HepG2 (cell line): ENCODE measurements around the gene NAT9. TPM values are rescaled to one million over a fixed set of nuclear protein-coding genes. Genes with fewer than 3 reads are reported as not detected.
A peak's percentile ranks its signal among the peaks of the same experiment; 100 is the strongest.

Source experiments
- HOXA9 ChIP-seq: sonication (generic); formaldehyde crosslinking; IDR thresholded peaks from 2 replicates; pipeline ENCODE4 v1.8.1; 2022; ENCODE audit warnings: missing genetic modification reagents, mild to moderate bottlenecking, moderate library complexity, borderline replicate concordance
- MED1 ChIP-seq: sonication (generic); formaldehyde crosslinking; IDR thresholded peaks from 2 replicates; pipeline ENCODE4 v1.4.0; 2020; ENCODE audit warnings: missing genetic modification reagents
- MEIS2 ChIP-seq: sonication (generic); formaldehyde crosslinking; IDR thresholded peaks from 2 replicates; pipeline ENCODE4 v1.9.0; 2021; ENCODE audit warnings: mild to moderate bottlenecking, missing genetic modification reagents
- NFATC3 ChIP-seq: sonication (generic); formaldehyde crosslinking; IDR thresholded peaks from 2 replicates; pipeline ENCODE4 v1.5.1; 2020; ENCODE audit warnings: mild to moderate bottlenecking, missing genetic modification reagents
- NFYC ChIP-seq: IDR thresholded peaks from 2 replicates; pipeline ENCODE4 v1.6.1; 2016; ENCODE audit warnings: missing genetic modification reagents, missing compliant biosample characterization
- PAXIP1 ChIP-seq: sonication (generic); formaldehyde crosslinking; conservative IDR thresholded peaks from 2 replicates; pipeline ENCODE4 v1.4.0; 2020; ENCODE audit warnings: mild to moderate bottlenecking, missing genetic modification reagents, moderate library complexity
- RAD51 ChIP-seq: fragments of 450-650 bp; IDR thresholded peaks from 2 replicates; pipeline ENCODE4 v1.6.1; 2016; ENCODE audit warnings: borderline replicate concordance
- SYNCRIP ChIP-seq: fragments of 200-400 bp; formaldehyde crosslinking; IDR thresholded peaks from 2 replicates; pipeline ENCODE4 v1.6.1; 2018; ENCODE audit warnings: mild to moderate bottlenecking, low read depth, low read length; ENCODE audit not compliant: insufficient read depth
- TAF1 ChIP-seq: sonication (generic); formaldehyde crosslinking; IDR thresholded peaks from 2 replicates; pipeline ENCODE4 v1.4.0; 2020; ENCODE audit warnings: missing genetic modification reagents
- TSC22D2 ChIP-seq: sonication (generic); formaldehyde crosslinking; IDR thresholded peaks from 2 replicates; pipeline ENCODE4 v1.5.1; 2020; ENCODE audit warnings: missing genetic modification reagents, mild to moderate bottlenecking, borderline replicate concordance
- USF2 ChIP-seq, 2 experiments: sonication (generic) in 1 of 2; formaldehyde crosslinking in 1 of 2; IDR thresholded peaks; 2 replicates each; pipeline versions ENCODE4 v1.5.1 to v1.6.1; 2011 to 2020; ENCODE audit warnings: borderline replicate concordance in 1 of 2, low read depth in 1 of 2, low read length in 1 of 2, mild to moderate bottlenecking in 1 of 2, missing genetic modification reagents in 1 of 2, moderate library complexity in 1 of 2
- ZBTB42 ChIP-seq: sonication (generic); formaldehyde crosslinking; IDR thresholded peaks from 2 replicates; pipeline ENCODE4 v1.5.0; 2020; ENCODE audit warnings: mild to moderate bottlenecking, missing genetic modification reagents
- ZNF124 ChIP-seq: sonication (generic); formaldehyde crosslinking; IDR thresholded peaks from 2 replicates; pipeline ENCODE4 v1.4.0; 2020; ENCODE audit warnings: missing genetic modification reagents
- ZNF550 ChIP-seq: sonication (generic); formaldehyde crosslinking; IDR thresholded peaks from 2 replicates; pipeline ENCODE4 v1.4.0; 2020; ENCODE audit warnings: mild to moderate bottlenecking, missing genetic modification reagents, borderline replicate concordance
- ZNF709 ChIP-seq: sonication (generic); formaldehyde crosslinking; IDR thresholded peaks from 2 replicates; pipeline ENCODE4 v1.5.0; 2020; ENCODE audit warnings: mild to moderate bottlenecking, missing genetic modification reagents
- ZSCAN20 ChIP-seq: sonication (generic); formaldehyde crosslinking; IDR thresholded peaks from 2 replicates; pipeline ENCODE4 v1.4.0; 2020; ENCODE audit warnings: missing genetic modification reagents, mild to moderate bottlenecking, borderline replicate concordance
- polyA plus RNA-seq, 8 experiments: library from polyadenylated mRNA; depleted of rRNA in 3 of 8; stranded (reverse) in 7 of 8; unstranded in 1 of 8; fragments of >200 nt; fragmentation: Illumina TruSeq in 4 of 8; extraction: Trizol in 4 of 8; gene quantifications; 2 replicates each; pipeline versions ENCODE4 v1.2.1 to v1.2.3, GENCODE V29; 2011 to 2016; ENCODE audit warnings: low read depth in 4 of 8, missing spikeins in 1 of 8, mixed read lengths in 1 of 8; ENCODE audit not compliant: insufficient read depth in 1 of 8
- total RNA-seq, 5 experiments: library from RNA; depleted of rRNA; stranded (reverse); fragments of >200 nt; fragmentation: Illumina TruSeq; extraction: Trizol; gene quantifications; 2 replicates each; pipeline ENCODE4 v1.2.3, GENCODE V29; 2016; ENCODE audit warnings: low read depth in 1 of 5
- TF ChIP-seq, protein P1 (sequence below): sonication (generic); formaldehyde crosslinking; IDR thresholded peaks from 2 replicates; pipeline ENCODE4 v1.4.0; 2020; ENCODE audit warnings: mild to moderate bottlenecking, missing genetic modification reagents, borderline replicate concordance
- TF ChIP-seq, protein P2 (sequence below): sonication (generic); formaldehyde crosslinking; IDR thresholded peaks from 2 replicates; pipeline ENCODE4 v1.4.0; 2020; ENCODE audit warnings: missing genetic modification reagents, borderline replicate concordance

Gene NAT9
- total and polyA plus RNA-seq, 2 of the 13 experiments (the other 11 are each of a cell fraction or from before 2014, with no cell fraction given) = 39.7 to 44.2 TPM

DNA sequence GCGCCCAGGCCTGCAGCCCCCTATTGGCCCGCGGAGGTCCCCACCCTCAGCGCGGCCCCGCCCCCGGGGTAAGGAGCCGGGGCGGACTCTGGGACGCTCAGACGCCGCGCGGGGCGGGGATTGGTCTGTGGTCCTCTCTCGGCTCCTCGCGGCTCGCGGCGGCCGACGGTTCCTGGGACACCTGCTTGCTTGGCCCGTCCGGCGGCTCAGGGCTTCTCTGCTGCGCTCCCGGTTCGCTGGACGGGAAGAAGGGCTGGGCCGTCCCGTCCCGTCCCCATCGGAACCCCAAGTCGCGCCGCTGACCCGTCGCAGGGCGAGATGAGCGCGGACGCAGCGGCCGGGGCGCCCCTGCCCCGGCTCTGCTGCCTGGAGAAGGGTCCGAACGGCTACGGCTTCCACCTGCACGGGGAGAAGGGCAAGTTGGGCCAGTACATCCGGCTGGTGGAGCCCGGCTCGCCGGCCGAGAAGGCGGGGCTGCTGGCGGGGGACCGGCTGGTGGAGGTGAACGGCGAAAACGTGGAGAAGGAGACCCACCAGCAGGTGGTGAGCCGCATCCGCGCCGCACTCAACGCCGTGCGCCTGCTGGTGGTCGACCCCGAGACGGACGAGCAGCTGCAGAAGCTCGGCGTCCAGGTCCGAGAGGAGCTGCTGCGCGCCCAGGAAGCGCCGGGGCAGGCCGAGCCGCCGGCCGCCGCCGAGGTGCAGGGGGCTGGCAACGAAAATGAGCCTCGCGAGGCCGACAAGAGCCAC lies 27.4 kb downstream of the NAT9 start, which contains the start of gene NHERF1 (continued):
- TF ChIP-seq PAXIP1 (peak; percentile 62), ZNF709 (peak; percentile 92), HOXA9 (CRISPR knock-in tag) (peak; percentile 92; the same call in 1 of the 2 replicates), TAF1 (CRISPR knock-in tag) (peak; percentile 100), NFYC (CRISPR knock-in tag) (peak; percentile 80), TSC22D2 (CRISPR knock-in tag) (peak; percentile 95), ZNF550 (CRISPR knock-in tag) (0 out of 2 replicates have a peak, but pooled peaks have one; percentile 43), RAD51 (no peak), ZNF124 (no peak; the same call in 1 of the 2 replicates), SYNCRIP (no peak), MED1 (CRISPR knock-in tag) (peak; percentile 80; the same call in 1 of the 2 replicates), USF2 (IDR thresholded peaks at IDR 0.05; ENCODE audit: low read depth, low read length) (no peak), USF2 (CRISPR knock-in tag; IDR thresholded peaks at IDR 0.05; ENCODE audit: borderline replicate concordance) (no peak), NFATC3 (CRISPR knock-in tag) (peak; percentile 94; the same call in 1 of the 2 replicates), ZSCAN20 (CRISPR knock-in tag) (peak; percentile 91), MEIS2 (peak; percentile 87), ZBTB42 (CRISPR knock-in tag) (peak; percentile 91; the same call in 1 of the 2 replicates)
- TF ChIP-seq, protein P1, sequence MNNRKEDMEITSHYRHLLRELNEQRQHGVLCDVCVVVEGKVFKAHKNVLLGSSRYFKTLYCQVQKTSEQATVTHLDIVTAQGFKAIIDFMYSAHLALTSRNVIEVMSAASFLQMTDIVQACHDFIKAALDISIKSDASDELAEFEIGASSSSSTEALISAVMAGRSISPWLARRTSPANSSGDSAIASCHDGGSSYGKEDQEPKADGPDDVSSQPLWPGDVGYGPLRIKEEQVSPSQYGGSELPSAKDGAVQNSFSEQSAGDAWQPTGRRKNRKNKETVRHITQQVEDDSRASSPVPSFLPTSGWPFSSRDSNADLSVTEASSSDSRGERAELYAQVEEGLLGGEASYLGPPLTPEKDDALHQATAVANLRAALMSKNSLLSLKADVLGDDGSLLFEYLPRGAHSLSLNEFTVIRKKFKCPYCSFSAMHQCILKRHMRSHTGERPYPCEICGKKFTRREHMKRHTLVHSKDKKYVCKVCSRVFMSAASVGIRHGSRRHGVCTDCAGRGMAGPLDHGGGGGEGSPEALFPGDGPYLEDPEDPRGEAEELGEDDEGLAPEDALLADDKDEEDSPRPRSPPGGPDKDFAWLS (CRISPR knock-in tag) = no peak
- TF ChIP-seq, protein P2, sequence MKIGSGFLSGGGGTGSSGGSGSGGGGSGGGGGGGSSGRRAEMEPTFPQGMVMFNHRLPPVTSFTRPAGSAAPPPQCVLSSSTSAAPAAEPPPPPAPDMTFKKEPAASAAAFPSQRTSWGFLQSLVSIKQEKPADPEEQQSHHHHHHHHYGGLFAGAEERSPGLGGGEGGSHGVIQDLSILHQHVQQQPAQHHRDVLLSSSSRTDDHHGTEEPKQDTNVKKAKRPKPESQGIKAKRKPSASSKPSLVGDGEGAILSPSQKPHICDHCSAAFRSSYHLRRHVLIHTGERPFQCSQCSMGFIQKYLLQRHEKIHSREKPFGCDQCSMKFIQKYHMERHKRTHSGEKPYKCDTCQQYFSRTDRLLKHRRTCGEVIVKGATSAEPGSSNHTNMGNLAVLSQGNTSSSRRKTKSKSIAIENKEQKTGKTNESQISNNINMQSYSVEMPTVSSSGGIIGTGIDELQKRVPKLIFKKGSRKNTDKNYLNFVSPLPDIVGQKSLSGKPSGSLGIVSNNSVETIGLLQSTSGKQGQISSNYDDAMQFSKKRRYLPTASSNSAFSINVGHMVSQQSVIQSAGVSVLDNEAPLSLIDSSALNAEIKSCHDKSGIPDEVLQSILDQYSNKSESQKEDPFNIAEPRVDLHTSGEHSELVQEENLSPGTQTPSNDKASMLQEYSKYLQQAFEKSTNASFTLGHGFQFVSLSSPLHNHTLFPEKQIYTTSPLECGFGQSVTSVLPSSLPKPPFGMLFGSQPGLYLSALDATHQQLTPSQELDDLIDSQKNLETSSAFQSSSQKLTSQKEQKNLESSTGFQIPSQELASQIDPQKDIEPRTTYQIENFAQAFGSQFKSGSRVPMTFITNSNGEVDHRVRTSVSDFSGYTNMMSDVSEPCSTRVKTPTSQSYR = no peak
